ENCODE results near the gene BARX1.
"Not testable (repeated sequence)": the region's sequence is repeated elsewhere in the genome, so short reads cannot be mapped to it uniquely, and the experiment has no call there.

BARX1 gene

GRCh38 chr9:93955111-93955980 is at the start of gene BARX1:
TSS of gene BARX1 (minus strand) at chr9:93955355. CDS start at chr9:93955146, 209 bp downstream.
- peak; percentile 62 to 82 for DNase-seq

- DNase-seq = peak; percentile 64 to 78
Observed at GRCh38 chr9:94002316-94003140, 47.4 kb upstream of the BARX1 start.

- peak; percentile 9 to 59 for DNase-seq
Observed at GRCh38 chr9:93996863-93997262, 41.7 kb upstream of the BARX1 start.

- DNase-seq = no peak
Observed at GRCh38 chr9:93996367-93996766, 41.2 kb upstream of the BARX1 start.

- no peak for DNase-seq
Observed at GRCh38 chr9:93994545-93994944, 39.4 kb upstream of the BARX1 start.

- no peak for DNase-seq
Observed at GRCh38 chr9:93994132-93994531, 39.0 kb upstream of the BARX1 start.

- no peak for DNase-seq
Observed at GRCh38 chr9:93992830-93993229, 37.7 kb upstream of the BARX1 start.

GRCh38 chr9:93990448-93990847 is 35.3 kb upstream of the BARX1 start:
- DNase-seq = no peak

GRCh38 chr9:93988056-93988455 is 32.9 kb upstream of the BARX1 start:
- no peak for DNase-seq

- no peak for DNase-seq
Observed at GRCh38 chr9:93984860-93985259, 29.7 kb upstream of the BARX1 start.

- DNase-seq = no peak
Observed at GRCh38 chr9:93983875-93984274, 28.7 kb upstream of the BARX1 start.

- DNase-seq = no peak
Observed at GRCh38 chr9:93979721-93980120, 24.6 kb upstream of the BARX1 start.

- DNase-seq = no peak
Observed at GRCh38 chr9:93978551-93978950, 23.4 kb upstream of the BARX1 start.

- no peak for DNase-seq
Observed at GRCh38 chr9:93976973-93977372, 21.8 kb upstream of the BARX1 start.

GRCh38 chr9:93976081-93976480 is 20.9 kb upstream of the BARX1 start:
- DNase-seq = no peak

- DNase-seq = no peak
Observed at GRCh38 chr9:93975262-93975661, 20.1 kb upstream of the BARX1 start.

GRCh38 chr9:93974151-93974550 is 19.0 kb upstream of the BARX1 start:
- no peak for DNase-seq

GRCh38 chr9:93972655-93973054 is 17.5 kb upstream of the BARX1 start:
- not testable (repeated sequence) for DNase-seq

GRCh38 chr9:93969328-93969661 is 14.1 kb upstream of the BARX1 start:
- no peak for DNase-seq

GRCh38 chr9:93968451-93969327 is 13.5 kb upstream of the BARX1 start:
- DNase-seq = no peak

- no peak for DNase-seq
Observed at GRCh38 chr9:93967020-93967803, 12.1 kb upstream of the BARX1 start.
